GM23338 (cell line): ENCODE data around the gene CNNM4. TPM values are rescaled to one million over a fixed set of nuclear protein-coding genes. Genes with fewer than 3 reads are reported as not detected.

ENCODE experiments used
- ATAC-seq: fragments of 200-7000 bp; cut with Tn5 transposase; 3 replicates; pipeline ENCODE4 v1.9.1; 2020
- DNase-seq: peaks from one replicate; pipeline ENCODE4 v3.0.0-alpha.2; 2015; ENCODE audit warnings: low spot score
- H2AFZ ChIP-seq: fragments of 200-600 bp; sonication (generic); 2 replicates; pipeline ENCODE4 v1.8.0; 2016; ENCODE audit warnings: antibody characterized with exemption, mild to moderate bottlenecking, moderate library complexity
- H3F3A ChIP-seq: fragments of 200-600 bp; sonication (generic); replicated peaks from 2 replicates; pipeline ENCODE4 v1.8.0; 2017; ENCODE audit warnings: antibody characterized with exemption, mixed run types, low read depth
- H3K27ac ChIP-seq: fragments of 200-600 bp; sonication (generic); 2 replicates; pipeline ENCODE4 v1.6.1; 2016; ENCODE audit warnings: low read depth
- H3K27me3 ChIP-seq: fragments of 200-600 bp; sonication (generic); 2 replicates; pipeline ENCODE4 v1.8.0; 2016; ENCODE audit warnings: mild to moderate bottlenecking, mixed run types, moderate library complexity; ENCODE audit not compliant: insufficient read depth
- H3K36me3 ChIP-seq: fragments of 200-600 bp; sonication (generic); 2 replicates; pipeline ENCODE4 v1.8.0; 2016; ENCODE audit warnings: mild to moderate bottlenecking; ENCODE audit not compliant: insufficient read depth
- H3K4me1 ChIP-seq: fragments of 200-600 bp; sonication (generic); 2 replicates; pipeline ENCODE4 v1.8.0; 2016; ENCODE audit warnings: mild to moderate bottlenecking, moderate library complexity; ENCODE audit not compliant: insufficient read depth
- H3K4me2 ChIP-seq: fragments of 200-600 bp; sonication (generic); 2 replicates; pipeline ENCODE4 v1.7.1; 2017; ENCODE audit warnings: mixed run types
- H3K4me3 ChIP-seq: fragments of 200-600 bp; sonication (generic); 2 replicates; pipeline ENCODE4 v1.6.1; 2016; ENCODE audit warnings: mixed run types
- H3K79me2 ChIP-seq: fragments of 200-600 bp; sonication (generic); replicated peaks from 2 replicates; pipeline ENCODE4 v1.8.0; 2017; ENCODE audit warnings: mild to moderate bottlenecking; ENCODE audit not compliant: insufficient read depth
- H3K9me2 ChIP-seq: fragments of 200-600 bp; sonication (generic); 2 replicates; pipeline ENCODE4 v1.8.0; 2017; ENCODE audit not compliant: insufficient read depth
- H4K20me1 ChIP-seq: fragments of 200-600 bp; sonication (generic); replicated peaks from 2 replicates; pipeline ENCODE4 v1.8.0; 2017; ENCODE audit warnings: mild to moderate bottlenecking; ENCODE audit not compliant: insufficient read depth
- H3K27ac Mint-ChIP-seq: 2 replicates; pipeline ENCODE4 v1.8.0; 2020; ENCODE audit warnings: inconsistent platforms, mild to moderate bottlenecking, moderate library complexity, mixed read lengths
- H3K27me3 Mint-ChIP-seq: 3 replicates; pipeline ENCODE4 v1.8.0; 2022; ENCODE audit warnings: low read depth, mild to moderate bottlenecking, moderate library complexity, mixed read lengths, inconsistent platforms; ENCODE audit not compliant: insufficient read depth, poor library complexity
- H3K36me3 Mint-ChIP-seq: 3 replicates; pipeline ENCODE4 v1.8.0; 2021; ENCODE audit warnings: low read depth, mild to moderate bottlenecking, inconsistent platforms, moderate library complexity, mixed read lengths
- H3K4me1 Mint-ChIP-seq: 3 replicates; pipeline ENCODE4 v1.8.0; 2020; ENCODE audit warnings: mild to moderate bottlenecking, inconsistent platforms, mixed read lengths
- H3K4me3 Mint-ChIP-seq: 3 replicates; pipeline ENCODE4 v1.8.0; 2021; ENCODE audit warnings: moderate library complexity, mild to moderate bottlenecking, inconsistent platforms, mixed read lengths
- H3K9me3 Mint-ChIP-seq: 3 replicates; pipeline ENCODE4 v1.8.0; 2020; ENCODE audit warnings: moderate library complexity, mild to moderate bottlenecking, inconsistent platforms, mixed read lengths
- CREB1 ChIP-seq: fragments of 250-450 bp; sonication (Bioruptor Pico); IDR thresholded peaks from 2 replicates; pipeline ENCODE4 v1.5.0; 2020; ENCODE audit warnings: low read depth, mild to moderate bottlenecking, moderate library complexity
- ETS1 ChIP-seq: IDR thresholded peaks from 2 replicates; pipeline ENCODE4 v1.6.1; 2016; ENCODE audit warnings: antibody characterized with exemption
- EZH2phosphoT487 ChIP-seq: fragments of 200-600 bp; sonication (generic); IDR thresholded peaks from one replicate; pipeline ENCODE4 v1.8.1; 2018; ENCODE audit warnings: antibody characterized with exemption; ENCODE audit not compliant: unreplicated experiment
- JUNB ChIP-seq: IDR thresholded peaks from one replicate; pipeline ENCODE4 v1.6.1; 2016; ENCODE audit warnings: antibody characterized with exemption; ENCODE audit not compliant: unreplicated experiment
- NANOG ChIP-seq: IDR thresholded peaks from 2 replicates; pipeline ENCODE4 v1.6.1; 2016; ENCODE audit warnings: antibody characterized with exemption, borderline replicate concordance
- POLR2AphosphoS5 ChIP-seq: IDR thresholded peaks from 2 replicates; pipeline ENCODE4 v1.6.1; 2016; ENCODE audit warnings: antibody characterized with exemption, low read depth
- STAT1 ChIP-seq: IDR thresholded peaks from one replicate; pipeline ENCODE4 v1.6.1; 2016; ENCODE audit warnings: antibody characterized with exemption; ENCODE audit not compliant: unreplicated experiment
- ZNF114 ChIP-seq: fragments of 250-450 bp; sonication (Bioruptor Pico); IDR thresholded peaks from 2 replicates; pipeline ENCODE4 v1.5.0; 2020; ENCODE audit warnings: mild to moderate bottlenecking, moderate library complexity
- ZNF331 ChIP-seq: fragments of 250-450 bp; sonication (Bioruptor Pico); IDR thresholded peaks from 2 replicates; pipeline ENCODE4 v1.5.0; 2020; ENCODE audit warnings: low read depth, mild to moderate bottlenecking, moderate library complexity
- ZNF462 ChIP-seq: fragments of 250-450 bp; sonication (Bioruptor Pico); IDR thresholded peaks from 2 replicates; pipeline ENCODE4 v1.5.0; 2020; ENCODE audit warnings: mild to moderate bottlenecking, moderate library complexity
- polyA plus RNA-seq: library from polyadenylated mRNA; unstranded; fragments of >200 nt; fragmentation: Nextera tagmentation; extraction: Ambion mirVana; gene quantifications from 2 replicates; pipeline ENCODE4 v1.2.1, GENCODE V29; 2016
- total RNA-seq: library from RNA; depleted of rRNA; stranded (reverse); fragments of >200 nt; shearing (Covaris generic); gene quantifications from 2 replicates; pipeline ENCODE4 v1.2.3, GENCODE V29; 2014

CNNM4 gene
- total and polyA plus RNA-seq, 2 experiments from 2014 or later = 2.9 to 12.9 TPM

- H3K27ac Mint-ChIP-seq = no peak overlapping the region
Measured at GRCh38 chr2:96808176-96808837, 47.6 kb downstream of the CNNM4 start.

GRCh38 chr2:96809216-96809882, 48.6 kb downstream of the CNNM4 start:
- H3K27me3 Mint-ChIP-seq = no peaks in the 10 kb centered on the region
- peaks cover 6% of the 10 kb centered on the region; the same call in 1 of the 3 replicates for H3K9me3 Mint-ChIP-seq
- Histone ChIP-seq H2AFZ (no peak overlapping the region), H4K20me1 (no peaks in the 10 kb centered on the region), H3K4me2 (no peak overlapping the region), H3K9me2 (no peaks in the 10 kb centered on the region), H3K36me3 (no peaks in the 10 kb centered on the region), H3K27ac (no peak overlapping the region), H3K79me2 (no peaks in the 10 kb centered on the region), H3K4me1 (no peaks in the 10 kb centered on the region), H3F3A (no peaks in the 10 kb centered on the region), H3K4me3 (no peak overlapping the region), H3K27me3 (no peaks in the 10 kb centered on the region)
- no peaks in the 10 kb centered on the region for H3K4me1 Mint-ChIP-seq
- no peak overlapping the region for H3K4me3 Mint-ChIP-seq
- no peak overlapping the region for H3K27ac Mint-ChIP-seq
- DNase-seq (no peak), ATAC-seq (no peak)
- H3K36me3 Mint-ChIP-seq = peaks cover 13% of the 10 kb centered on the region; the same call in 2 of the 3 replicates
- no peak for TF ChIP-seq ETS1
- TF ChIP-seq CREB1 (CRISPR knock-in tag) = no peak
- TF ChIP-seq ZNF462 (CRISPR knock-in tag) = no peak
- TF ChIP-seq POLR2AphosphoS5 = no peak
- no peak for TF ChIP-seq JUNB
- no peak for TF ChIP-seq STAT1
- no peak for TF ChIP-seq ZNF331 (CRISPR knock-in tag)
- TF ChIP-seq ZNF114 (CRISPR knock-in tag) = no peak
- TF ChIP-seq EZH2phosphoT487 = no peak

More at GRCh38 chr2:96808176-96808837, 47.6 kb downstream of the CNNM4 start:
- no peaks in the 10 kb centered on the region for H3K36me3 ChIP-seq
- H3K27ac ChIP-seq = no peak overlapping the region
- peaks cover 13% of the 10 kb centered on the region; the same call in 2 of the 3 replicates for H3K36me3 Mint-ChIP-seq
- H3K9me3 Mint-ChIP-seq = peaks cover 6% of the 10 kb centered on the region; the same call in 1 of the 3 replicates
- H3K79me2 ChIP-seq = no peaks in the 10 kb centered on the region
- H3K4me3 ChIP-seq = no peak overlapping the region
- ATAC-seq = no peak
- H3K4me1 ChIP-seq = no peaks in the 10 kb centered on the region
- TF ChIP-seq EZH2phosphoT487 = no peak
- TF ChIP-seq ETS1 = no peak
- no peak for TF ChIP-seq NANOG
- no peak for TF ChIP-seq ZNF114 (CRISPR knock-in tag)
- TF ChIP-seq POLR2AphosphoS5 = no peak
- no peak overlapping the region for H3K4me2 ChIP-seq
- no peaks in the 10 kb centered on the region for H3K9me2 ChIP-seq
- no peaks in the 10 kb centered on the region for H4K20me1 ChIP-seq
- H3K27me3 Mint-ChIP-seq = no peaks in the 10 kb centered on the region
- no peak overlapping the region for H3K4me3 Mint-ChIP-seq
- H2AFZ ChIP-seq = no peak overlapping the region
- no peaks in the 10 kb centered on the region for H3K4me1 Mint-ChIP-seq
- no peak for DNase-seq
- H3K27me3 ChIP-seq = no peaks in the 10 kb centered on the region
- no peaks in the 10 kb centered on the region for H3F3A ChIP-seq
